IPS-11a (cell line): ENCODE results near the gene CIB4.

ENCODE experiments used
- H3K4me3 ChIP-seq: one replicate; pipeline ENCODE4 v1.5.1; 2013; ENCODE audit warnings: low read depth, low read length, control low read depth

The CIB4 gene

GRCh38 chr2:26532301-26533250, 108.6 kb downstream of the CIB4 start:
- H3K4me3 ChIP-seq = no peak overlapping the region
